Measurements from ENCODE around the gene PSME3.

DNA sequence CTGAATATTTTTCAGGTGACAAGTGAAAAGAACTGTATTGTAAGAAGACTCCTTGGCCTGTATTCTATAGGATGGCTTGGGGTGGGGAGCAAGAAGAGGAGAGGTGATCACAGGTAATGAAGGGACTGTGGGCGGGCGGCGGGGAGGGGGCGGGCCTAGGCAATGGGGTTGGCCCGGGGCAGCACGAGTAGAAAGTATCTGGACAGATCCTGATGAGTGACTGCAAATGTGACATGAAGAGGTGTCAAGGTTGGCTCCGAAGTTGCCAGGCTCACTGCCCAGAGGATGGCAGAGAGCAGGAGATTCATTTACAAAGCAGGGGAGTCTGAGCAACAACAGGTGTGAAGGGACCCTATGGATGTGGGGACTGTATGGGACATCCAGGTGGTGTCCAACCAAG, 56.6 kb downstream of the PSME3 start:
- TF ChIP-seq, protein P1, sequence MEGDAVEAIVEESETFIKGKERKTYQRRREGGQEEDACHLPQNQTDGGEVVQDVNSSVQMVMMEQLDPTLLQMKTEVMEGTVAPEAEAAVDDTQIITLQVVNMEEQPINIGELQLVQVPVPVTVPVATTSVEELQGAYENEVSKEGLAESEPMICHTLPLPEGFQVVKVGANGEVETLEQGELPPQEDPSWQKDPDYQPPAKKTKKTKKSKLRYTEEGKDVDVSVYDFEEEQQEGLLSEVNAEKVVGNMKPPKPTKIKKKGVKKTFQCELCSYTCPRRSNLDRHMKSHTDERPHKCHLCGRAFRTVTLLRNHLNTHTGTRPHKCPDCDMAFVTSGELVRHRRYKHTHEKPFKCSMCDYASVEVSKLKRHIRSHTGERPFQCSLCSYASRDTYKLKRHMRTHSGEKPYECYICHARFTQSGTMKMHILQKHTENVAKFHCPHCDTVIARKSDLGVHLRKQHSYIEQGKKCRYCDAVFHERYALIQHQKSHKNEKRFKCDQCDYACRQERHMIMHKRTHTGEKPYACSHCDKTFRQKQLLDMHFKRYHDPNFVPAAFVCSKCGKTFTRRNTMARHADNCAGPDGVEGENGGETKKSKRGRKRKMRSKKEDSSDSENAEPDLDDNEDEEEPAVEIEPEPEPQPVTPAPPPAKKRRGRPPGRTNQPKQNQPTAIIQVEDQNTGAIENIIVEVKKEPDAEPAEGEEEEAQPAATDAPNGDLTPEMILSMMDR (IDR thresholded peaks at IDR 0.05; ENCODE audit: poor library complexity) = no peak
- no peak for TF ChIP-seq EZH2phosphoT487 (IDR thresholded peaks at IDR 0.05; ENCODE audit: low read depth, severe bottlenecking, unreplicated experiment)
